AG20443 (cell line): ENCODE measurements around the gene HMOX2.

Source experiments
- DNase-seq: peaks from one replicate; pipeline ENCODE4 v3.0.0; 2012; ENCODE audit warnings: low spot score, mixed read lengths

HMOX2 gene

GRCh38 chr16:4465977-4466779 lies 10.0 kb upstream of the HMOX2 start:
- no peak for DNase-seq

- no peak for DNase-seq
Measured at GRCh38 chr16:4467916-4468315, 8.3 kb upstream of the HMOX2 start.

GRCh38 chr16:4468972-4469371 lies 7.2 kb upstream of the HMOX2 start:
- DNase-seq, result no peak

GRCh38 chr16:4471869-4472268 lies 4.3 kb upstream of the HMOX2 start:
- no peak for DNase-seq

- DNase-seq, result no peak
Measured at GRCh38 chr16:4472880-4473279, 3.3 kb upstream of the HMOX2 start.

GRCh38 chr16:4474192-4474961 lies 1.8 kb upstream of the HMOX2 start, which contains the start of gene NMRAL1:
TSS of gene NMRAL1 (minus strand) at chr16:4474625. CDS start at chr16:4474132, 493 bp downstream.
- DNase-seq, result peak; percentile 92

- no peak for DNase-seq
Measured at GRCh38 chr16:4477966-4478365, 1.8 kb downstream of the HMOX2 start.

- DNase-seq, result no peak
Measured at GRCh38 chr16:4481526-4481925, 5.3 kb downstream of the HMOX2 start.

GRCh38 chr16:4481963-4482362 lies 5.8 kb downstream of the HMOX2 start:
- no peak for DNase-seq

- DNase-seq, result no peak
Measured at GRCh38 chr16:4486126-4486893, 10.1 kb downstream of the HMOX2 start.

GRCh38 chr16:4487955-4488498 lies 11.8 kb downstream of the HMOX2 start:
- peak; percentile 50 for DNase-seq

GRCh38 chr16:4488499-4488967 lies 12.3 kb downstream of the HMOX2 start:
- no peak for DNase-seq

- DNase-seq, result peak; percentile 57
Measured at GRCh38 chr16:4489030-4489429, 12.8 kb downstream of the HMOX2 start.

- DNase-seq, result no peak
Measured at GRCh38 chr16:4491898-4492297, 15.7 kb downstream of the HMOX2 start.

GRCh38 chr16:4494746-4495490 lies 18.7 kb downstream of the HMOX2 start:
- peak; percentile 68 for DNase-seq

GRCh38 chr16:4495766-4496165 lies 19.6 kb downstream of the HMOX2 start:
- DNase-seq, result no peak

GRCh38 chr16:4496305-4496704 lies 20.1 kb downstream of the HMOX2 start:
- no peak for DNase-seq

- no peak for DNase-seq
Measured at GRCh38 chr16:4498546-4499195, 22.5 kb downstream of the HMOX2 start.

GRCh38 chr16:4499196-4499555 lies 23.0 kb downstream of the HMOX2 start:
- no peak for DNase-seq

- peak; percentile 93 for DNase-seq
Measured at GRCh38 chr16:4500272-4500671, 24.1 kb downstream of the HMOX2 start.

GRCh38 chr16:4501071-4501478 lies 24.9 kb downstream of the HMOX2 start:
- DNase-seq, result peak; percentile 54
